Upper lobe of left lung (tissue), 4 donors: Measurements from ENCODE around the gene DLG5.

Experiments used
- POLR2A ChIP-seq, 4 donors: fragments of 450-650 bp; IDR thresholded peaks; one replicate each; pipeline ENCODE4 v1.5.1; 2016 to 2017; ENCODE audit warnings: antibody characterized with exemption in 4 of 4, mild to moderate bottlenecking in 2 of 4
- TF ChIP-seq, protein P1 (sequence below), 6 experiments: fragments of 450-650 bp in 4 of 6; fragments of 200-600 bp in 2 of 6; sonication (generic) in 2 of 6; IDR thresholded peaks; one replicate each; pipeline ENCODE4 v1.5.1; 2016 to 2019; ENCODE audit warnings: antibody characterized with exemption in 6 of 6

DNA sequence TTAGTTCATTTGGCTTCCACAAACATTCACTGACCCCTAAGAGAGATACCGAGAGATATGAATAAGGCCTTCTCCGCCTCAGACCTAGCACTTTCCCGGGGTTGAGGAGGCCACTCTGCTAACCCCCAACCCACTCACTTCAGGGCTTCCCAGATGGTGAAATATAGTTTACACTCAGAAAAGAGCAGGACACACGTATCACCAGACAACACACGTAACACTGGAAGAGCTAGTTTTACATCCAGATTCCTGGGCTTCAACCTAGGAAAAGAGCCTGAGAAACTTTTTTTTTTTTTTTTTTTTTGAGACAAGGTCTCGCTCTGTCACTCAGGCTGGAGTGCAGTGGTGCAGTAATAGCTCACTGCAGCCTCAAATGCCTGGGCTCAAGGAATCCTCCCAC is 15.2 kb upstream of the DLG5 start:
- TF ChIP-seq, protein P1, sequence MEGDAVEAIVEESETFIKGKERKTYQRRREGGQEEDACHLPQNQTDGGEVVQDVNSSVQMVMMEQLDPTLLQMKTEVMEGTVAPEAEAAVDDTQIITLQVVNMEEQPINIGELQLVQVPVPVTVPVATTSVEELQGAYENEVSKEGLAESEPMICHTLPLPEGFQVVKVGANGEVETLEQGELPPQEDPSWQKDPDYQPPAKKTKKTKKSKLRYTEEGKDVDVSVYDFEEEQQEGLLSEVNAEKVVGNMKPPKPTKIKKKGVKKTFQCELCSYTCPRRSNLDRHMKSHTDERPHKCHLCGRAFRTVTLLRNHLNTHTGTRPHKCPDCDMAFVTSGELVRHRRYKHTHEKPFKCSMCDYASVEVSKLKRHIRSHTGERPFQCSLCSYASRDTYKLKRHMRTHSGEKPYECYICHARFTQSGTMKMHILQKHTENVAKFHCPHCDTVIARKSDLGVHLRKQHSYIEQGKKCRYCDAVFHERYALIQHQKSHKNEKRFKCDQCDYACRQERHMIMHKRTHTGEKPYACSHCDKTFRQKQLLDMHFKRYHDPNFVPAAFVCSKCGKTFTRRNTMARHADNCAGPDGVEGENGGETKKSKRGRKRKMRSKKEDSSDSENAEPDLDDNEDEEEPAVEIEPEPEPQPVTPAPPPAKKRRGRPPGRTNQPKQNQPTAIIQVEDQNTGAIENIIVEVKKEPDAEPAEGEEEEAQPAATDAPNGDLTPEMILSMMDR (IDR thresholded peaks at IDR 0.05): no peak
- no peak for TF ChIP-seq POLR2A (IDR thresholded peaks at IDR 0.05)
